ENCODE results near the gene PKN3. TPM values are rescaled to one million over a fixed set of nuclear protein-coding genes. Genes with fewer than 3 reads are reported as not detected.
A peak's percentile ranks its signal among the peaks of the same experiment; 100 is the strongest.

The PKN3 gene
- total RNA-seq, 2 experiments from 2014 or later, result 9.3 to 10.7 TPM

DNA sequence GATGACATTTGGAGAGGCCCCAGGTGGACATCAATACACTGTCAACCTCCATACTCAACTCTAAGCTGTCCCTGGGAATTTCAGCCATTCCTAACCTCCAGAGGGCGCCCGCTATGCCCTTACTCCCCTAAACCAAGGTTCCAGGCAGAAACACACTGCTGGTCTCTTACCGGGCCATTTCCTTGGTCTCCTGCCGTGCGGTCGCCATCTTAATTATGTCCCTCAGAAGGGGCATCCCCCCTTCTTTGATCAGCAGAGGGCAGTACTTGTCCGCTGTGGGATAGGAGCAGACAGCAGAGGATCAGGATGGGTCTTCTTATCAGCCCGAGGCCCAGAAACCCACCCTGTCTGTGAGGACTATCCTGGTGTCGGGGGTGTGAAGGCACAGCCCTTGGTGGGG, 31.0 kb downstream of the PKN3 start:
- ChIA-PET CTCF (interaction anchor here (0.9 to 1.8 kb wide), 3 partner anchors 18 to 31 kb away, joined by 3 to 4 read pairs (median 3); partner anchors contain the start of gene PKN3), POLR2A (interaction anchor here (1.1 to 1.2 kb wide), 2 partner anchors 9 to 10 kb away, joined by 3 read pairs; partner anchors contain the start of gene ZDHHC12)
- Mint-ChIP-seq H3K4me1 (ENCODE audit: low read depth) (peaks cover 4% of the 10 kb centered on the region), H3K36me3 (ENCODE audit: low read depth) (peaks cover 5% of the 10 kb centered on the region), H3K27ac (no peak overlapping the region), H3K27me3 (no peaks in the 10 kb centered on the region), H3K9me3 (no peaks in the 10 kb centered on the region), H3K4me3 (no peak overlapping the region)
- TF ChIP-seq, protein P1, sequence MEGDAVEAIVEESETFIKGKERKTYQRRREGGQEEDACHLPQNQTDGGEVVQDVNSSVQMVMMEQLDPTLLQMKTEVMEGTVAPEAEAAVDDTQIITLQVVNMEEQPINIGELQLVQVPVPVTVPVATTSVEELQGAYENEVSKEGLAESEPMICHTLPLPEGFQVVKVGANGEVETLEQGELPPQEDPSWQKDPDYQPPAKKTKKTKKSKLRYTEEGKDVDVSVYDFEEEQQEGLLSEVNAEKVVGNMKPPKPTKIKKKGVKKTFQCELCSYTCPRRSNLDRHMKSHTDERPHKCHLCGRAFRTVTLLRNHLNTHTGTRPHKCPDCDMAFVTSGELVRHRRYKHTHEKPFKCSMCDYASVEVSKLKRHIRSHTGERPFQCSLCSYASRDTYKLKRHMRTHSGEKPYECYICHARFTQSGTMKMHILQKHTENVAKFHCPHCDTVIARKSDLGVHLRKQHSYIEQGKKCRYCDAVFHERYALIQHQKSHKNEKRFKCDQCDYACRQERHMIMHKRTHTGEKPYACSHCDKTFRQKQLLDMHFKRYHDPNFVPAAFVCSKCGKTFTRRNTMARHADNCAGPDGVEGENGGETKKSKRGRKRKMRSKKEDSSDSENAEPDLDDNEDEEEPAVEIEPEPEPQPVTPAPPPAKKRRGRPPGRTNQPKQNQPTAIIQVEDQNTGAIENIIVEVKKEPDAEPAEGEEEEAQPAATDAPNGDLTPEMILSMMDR (IDR thresholded peaks at IDR 0.05), result no peak
- DNase-seq (peak; percentile 38), ATAC-seq (peak; percentile 47)
- intact Hi-C loops (cut with micrococcal nuclease), result no loop called here

DNA sequence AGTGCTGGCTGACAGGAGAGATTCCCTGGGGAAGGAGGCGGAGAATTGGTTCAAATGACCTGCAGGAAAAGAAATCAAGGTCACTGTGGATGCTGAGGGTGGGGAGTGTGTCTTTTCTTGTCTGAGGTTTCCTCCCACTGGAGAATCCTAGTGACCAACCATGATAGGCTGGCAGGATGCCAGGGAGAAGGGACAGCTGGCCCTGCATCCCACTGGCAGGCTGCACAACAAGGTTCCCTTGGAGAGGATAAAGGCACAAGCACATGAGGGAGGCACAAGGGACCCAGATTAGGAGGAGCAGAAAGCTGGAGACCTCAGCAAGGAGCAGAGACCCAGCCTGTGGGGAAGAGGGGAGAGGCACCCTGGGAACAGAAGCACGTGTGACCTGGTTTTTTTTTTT, 33.1 kb downstream of the PKN3 start:
- H3K36me3 Mint-ChIP-seq (ENCODE audit: low read depth), result peaks cover 8% of the 10 kb centered on the region
- intact Hi-C loops (cut with micrococcal nuclease), result no loop called here
- no peak overlapping the region for H3K4me3 Mint-ChIP-seq
- ATAC-seq (no peak), DNase-seq (no peak)
- no peak overlapping the region for H3K27ac Mint-ChIP-seq
- H3K4me1 Mint-ChIP-seq (ENCODE audit: low read depth), result peaks cover 4% of the 10 kb centered on the region
- POLR2A ChIA-PET, result interaction anchor here (2.0 kb wide), 1 partner anchor 11 kb away, joined by 7 read pairs; the partner anchor contains the start of gene ZDHHC12
- TF ChIP-seq, protein P1 (IDR thresholded peaks at IDR 0.05), result no peak
- H3K9me3 Mint-ChIP-seq, result no peaks in the 10 kb centered on the region
- CTCF ChIA-PET, result no interaction called here
- H3K27me3 Mint-ChIP-seq, result no peaks in the 10 kb centered on the region

DNA sequence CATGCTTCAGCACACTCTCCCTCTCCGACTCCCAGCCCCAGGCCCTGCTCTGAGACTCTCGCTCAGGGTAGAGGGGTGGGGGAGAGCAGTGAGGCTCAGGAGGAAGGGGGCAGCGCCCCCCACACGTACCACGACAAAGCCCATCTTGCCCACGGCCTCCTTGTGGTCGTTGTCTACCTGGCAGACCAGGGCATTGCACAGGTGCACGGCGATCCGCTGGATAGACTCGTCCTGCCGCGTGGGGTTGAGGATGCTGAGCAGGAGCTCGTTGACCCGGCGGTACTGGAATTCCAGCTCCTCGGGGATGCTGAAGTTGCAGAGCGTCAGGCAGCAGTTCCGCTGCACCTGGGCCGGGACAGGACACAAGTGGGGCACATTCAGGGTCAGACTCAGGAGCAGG, 40.1 kb downstream of the PKN3 start:
- DNase-seq (no peak), ATAC-seq (no peak)
- no peaks in the 10 kb centered on the region for H3K9me3 Mint-ChIP-seq
- no peaks in the 10 kb centered on the region for H3K4me1 Mint-ChIP-seq (ENCODE audit: low read depth)
- H3K36me3 Mint-ChIP-seq (ENCODE audit: low read depth), result peaks cover 4% of the 10 kb centered on the region
- TF ChIP-seq, protein P1 (IDR thresholded peaks at IDR 0.05), result no peak
- H3K27ac Mint-ChIP-seq, result no peak overlapping the region
- H3K4me3 Mint-ChIP-seq, result no peak overlapping the region
- POLR2A ChIA-PET, result interaction anchor here (0.6 to 1.3 kb wide), 2 partner anchors 9 to 25 kb away, joined by 3 read pairs; no protein-coding TSS in a partner anchor
- intact Hi-C loops (cut with micrococcal nuclease), result no loop called here
- no peaks in the 10 kb centered on the region for H3K27me3 Mint-ChIP-seq
- CTCF ChIA-PET, result no interaction called here

DNA sequence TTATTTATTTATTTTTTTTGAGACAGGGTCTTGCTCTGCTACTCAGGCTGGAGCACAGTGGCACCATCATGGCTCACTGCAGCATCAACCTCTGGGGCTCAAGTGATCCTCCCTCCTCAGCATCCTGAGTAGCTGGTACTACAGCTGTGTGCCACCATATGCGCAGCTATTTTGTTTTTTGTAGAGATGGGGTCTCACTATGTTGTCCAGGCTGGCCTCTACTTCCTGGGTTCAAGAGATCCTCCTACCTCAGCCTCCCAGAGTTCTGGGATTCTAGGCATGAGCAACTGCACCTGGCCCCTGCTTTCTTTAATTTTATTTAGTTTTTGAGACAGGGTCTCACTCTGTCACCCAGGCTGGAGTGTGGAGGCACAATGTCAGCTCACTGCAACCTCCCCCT, 41.1 kb downstream of the PKN3 start:
- TF ChIP-seq, protein P1 (IDR thresholded peaks at IDR 0.05), result no peak
- ATAC-seq (no peak), DNase-seq (no peak)
- Mint-ChIP-seq H3K27ac (no peak overlapping the region), H3K4me3 (no peak overlapping the region), H3K27me3 (no peaks in the 10 kb centered on the region), H3K4me1 (ENCODE audit: low read depth) (no peaks in the 10 kb centered on the region), H3K9me3 (no peaks in the 10 kb centered on the region), H3K36me3 (ENCODE audit: low read depth) (peaks cover 4% of the 10 kb centered on the region)
- ChIA-PET CTCF (no interaction called here), POLR2A (interaction anchor here (1.3 kb wide), 1 partner anchor 10 kb away, joined by 3 read pairs; no protein-coding TSS in a partner anchor)
- intact Hi-C loops (cut with micrococcal nuclease), result no loop called here

DNA sequence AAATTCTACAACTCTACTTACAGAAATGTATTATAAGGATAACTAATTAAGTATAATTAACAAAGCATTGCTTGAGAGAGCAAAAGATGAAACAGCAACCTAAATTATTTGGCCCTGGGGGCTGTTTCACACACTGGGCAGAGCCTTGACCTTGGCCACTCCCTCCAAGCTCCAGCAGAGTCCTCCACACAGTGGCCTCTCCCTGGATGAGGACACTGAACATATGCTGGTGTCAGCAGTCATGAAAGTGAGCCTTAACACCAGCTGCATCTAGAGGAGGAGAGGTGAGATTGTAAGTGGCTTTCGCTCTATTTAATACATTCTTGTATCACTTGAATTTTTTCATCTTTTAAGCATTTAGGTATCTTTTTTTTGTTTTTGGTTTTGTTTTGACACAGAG, 44.9 kb downstream of the PKN3 start:
- no peak for ATAC-seq
- ChIA-PET CTCF (no interaction called here), POLR2A (no interaction called here)
- Mint-ChIP-seq H3K4me3 (no peak overlapping the region), H3K27me3 (no peaks in the 10 kb centered on the region), H3K36me3 (ENCODE audit: low read depth) (no peaks in the 10 kb centered on the region), H3K27ac (no peak overlapping the region), H3K9me3 (no peaks in the 10 kb centered on the region), H3K4me1 (ENCODE audit: low read depth) (no peaks in the 10 kb centered on the region)
- TF ChIP-seq, protein P1 (IDR thresholded peaks at IDR 0.05), result no peak
- intact Hi-C loops (cut with micrococcal nuclease), result no loop called here
- DNase-seq, result no peak
